HepG2 (cell line): ENCODE measurements around the gene CARS1. TPM values are rescaled to one million over a fixed set of nuclear protein-coding genes. Genes with fewer than 3 reads are reported as not detected.

Experiments
- CAMTA2 ChIP-seq: sonication (generic); formaldehyde crosslinking; IDR thresholded peaks from 2 replicates; pipeline ENCODE4 v1.4.0; 2020; ENCODE audit warnings: mild to moderate bottlenecking, missing genetic modification reagents, borderline replicate concordance
- FOSL2 ChIP-seq: sonication (generic); formaldehyde crosslinking; IDR thresholded peaks from 2 replicates; pipeline ENCODE4 v1.4.0; 2020; ENCODE audit warnings: missing genetic modification reagents
- HDAC2 ChIP-seq: sonication (generic); formaldehyde crosslinking; IDR thresholded peaks from 2 replicates; pipeline ENCODE4 v1.4.0; 2020; ENCODE audit warnings: missing genetic modification reagents
- HNRNPLL ChIP-seq: fragments of 200-400 bp; formaldehyde crosslinking; IDR thresholded peaks from 2 replicates; pipeline ENCODE4 v1.6.1; 2017; ENCODE audit warnings: mild to moderate bottlenecking, low read depth, low read length; ENCODE audit not compliant: poor library complexity, severe bottlenecking
- IRF2 ChIP-seq: IDR thresholded peaks from 2 replicates; pipeline ENCODE4 v1.6.1; 2018; ENCODE audit warnings: missing genetic modification reagents, missing compliant biosample characterization
- KDM6A ChIP-seq: IDR thresholded peaks from 2 replicates; pipeline ENCODE4 v1.6.1; 2016; ENCODE audit warnings: low read depth
- KLF13 ChIP-seq: sonication (generic); formaldehyde crosslinking; IDR thresholded peaks from 2 replicates; pipeline ENCODE4 v1.4.0; 2020; ENCODE audit warnings: mild to moderate bottlenecking, missing genetic modification reagents
- MATR3 ChIP-seq: sonication (generic); formaldehyde crosslinking; IDR thresholded peaks from 2 replicates; pipeline ENCODE4 v1.4.0; 2020; ENCODE audit warnings: missing genetic modification reagents
- NR2F6 ChIP-seq, 2 experiments: IDR thresholded peaks; 2 replicates each; pipeline ENCODE4 v1.6.1; 2016; ENCODE audit warnings: antibody characterized with exemption in 1 of 2, mild to moderate bottlenecking in 1 of 2
- NRL ChIP-seq: sonication (generic); formaldehyde crosslinking; IDR thresholded peaks from 2 replicates; pipeline ENCODE4 v1.5.0; 2020; ENCODE audit warnings: missing genetic modification reagents, mild to moderate bottlenecking, moderate library complexity, borderline replicate concordance
- RAD21 ChIP-seq: fragments of 450-650 bp; formaldehyde crosslinking; IDR thresholded peaks from 2 replicates; pipeline ENCODE4 v1.5.0; 2020; ENCODE audit warnings: mild to moderate bottlenecking
- SRSF1 ChIP-seq: fragments of 200-400 bp; formaldehyde crosslinking; optimal IDR thresholded peaks from 2 replicates; pipeline ENCODE3; 2017; ENCODE audit warnings: mild to moderate bottlenecking, low read depth, low read length, moderate library complexity
- TAF1 ChIP-seq: sonication (generic); formaldehyde crosslinking; IDR thresholded peaks from 2 replicates; pipeline ENCODE4 v1.4.0; 2020; ENCODE audit warnings: missing genetic modification reagents
- TARDBP ChIP-seq: sonication (generic); formaldehyde crosslinking; IDR thresholded peaks from 2 replicates; pipeline ENCODE4 v1.8.0; 2022; ENCODE audit warnings: mild to moderate bottlenecking, missing genetic modification reagents
- ZFX ChIP-seq: sonication (generic); formaldehyde crosslinking; IDR thresholded peaks from 2 replicates; pipeline ENCODE4 v1.4.0; 2020; ENCODE audit warnings: mild to moderate bottlenecking, low read depth, missing genetic modification reagents, moderate library complexity
- ZNF30 ChIP-seq: sonication (generic); formaldehyde crosslinking; IDR thresholded peaks from 2 replicates; pipeline ENCODE4 v1.5.0; 2020; ENCODE audit warnings: mild to moderate bottlenecking, missing genetic modification reagents
- ZNF34 ChIP-seq: sonication (generic); formaldehyde crosslinking; IDR thresholded peaks from 2 replicates; pipeline ENCODE4 v1.4.0; 2020; ENCODE audit warnings: mild to moderate bottlenecking, missing genetic modification reagents, borderline replicate concordance
- ZNF772 ChIP-seq: sonication (generic); formaldehyde crosslinking; IDR thresholded peaks from 2 replicates; pipeline ENCODE4 v1.5.0; 2020; ENCODE audit warnings: mild to moderate bottlenecking, missing genetic modification reagents
- polyA plus RNA-seq, 8 experiments: library from polyadenylated mRNA; depleted of rRNA in 3 of 8; stranded (reverse) in 7 of 8; unstranded in 1 of 8; fragments of >200 nt; fragmentation: Illumina TruSeq in 4 of 8; extraction: Trizol in 4 of 8; gene quantifications; 2 replicates each; pipeline versions ENCODE4 v1.2.1 to v1.2.3, GENCODE V29; 2011 to 2016; ENCODE audit warnings: low read depth in 4 of 8, missing spikeins in 1 of 8, mixed read lengths in 1 of 8; ENCODE audit not compliant: insufficient read depth in 1 of 8
- total RNA-seq, 5 experiments: library from RNA; depleted of rRNA; stranded (reverse); fragments of >200 nt; fragmentation: Illumina TruSeq; extraction: Trizol; gene quantifications; 2 replicates each; pipeline ENCODE4 v1.2.3, GENCODE V29; 2016; ENCODE audit warnings: low read depth in 1 of 5
- TF ChIP-seq, protein P1 (sequence below): sonication (generic); formaldehyde crosslinking; IDR thresholded peaks from 2 replicates; pipeline ENCODE4 v1.5.1; 2020; ENCODE audit warnings: mild to moderate bottlenecking, missing genetic modification reagents, moderate library complexity
- TF ChIP-seq, protein P2 (sequence below): sonication (generic); formaldehyde crosslinking; IDR thresholded peaks from 2 replicates; pipeline ENCODE4 v1.4.0; 2020; ENCODE audit warnings: missing genetic modification reagents
- TF ChIP-seq, protein P3 (sequence below): sonication (generic); formaldehyde crosslinking; IDR thresholded peaks from 2 replicates; pipeline ENCODE4 v1.4.0; 2020; ENCODE audit warnings: missing genetic modification reagents
- TF ChIP-seq, protein P4 (sequence below), 2 experiments: fragments of 450-650 bp in 1 of 2; sonication (generic) in 1 of 2; formaldehyde crosslinking; IDR thresholded peaks; 2 replicates each; pipeline versions ENCODE4 v1.5.0 to v1.8.0; 2020 to 2022; ENCODE audit warnings: mild to moderate bottlenecking in 1 of 2, missing genetic modification reagents in 1 of 2

Gene CARS1
- total and polyA plus RNA-seq, 2 of the 13 experiments (the other 11 are each of a cell fraction or from before 2014, with no cell fraction given): 33.8 to 47.0 TPM

DNA sequence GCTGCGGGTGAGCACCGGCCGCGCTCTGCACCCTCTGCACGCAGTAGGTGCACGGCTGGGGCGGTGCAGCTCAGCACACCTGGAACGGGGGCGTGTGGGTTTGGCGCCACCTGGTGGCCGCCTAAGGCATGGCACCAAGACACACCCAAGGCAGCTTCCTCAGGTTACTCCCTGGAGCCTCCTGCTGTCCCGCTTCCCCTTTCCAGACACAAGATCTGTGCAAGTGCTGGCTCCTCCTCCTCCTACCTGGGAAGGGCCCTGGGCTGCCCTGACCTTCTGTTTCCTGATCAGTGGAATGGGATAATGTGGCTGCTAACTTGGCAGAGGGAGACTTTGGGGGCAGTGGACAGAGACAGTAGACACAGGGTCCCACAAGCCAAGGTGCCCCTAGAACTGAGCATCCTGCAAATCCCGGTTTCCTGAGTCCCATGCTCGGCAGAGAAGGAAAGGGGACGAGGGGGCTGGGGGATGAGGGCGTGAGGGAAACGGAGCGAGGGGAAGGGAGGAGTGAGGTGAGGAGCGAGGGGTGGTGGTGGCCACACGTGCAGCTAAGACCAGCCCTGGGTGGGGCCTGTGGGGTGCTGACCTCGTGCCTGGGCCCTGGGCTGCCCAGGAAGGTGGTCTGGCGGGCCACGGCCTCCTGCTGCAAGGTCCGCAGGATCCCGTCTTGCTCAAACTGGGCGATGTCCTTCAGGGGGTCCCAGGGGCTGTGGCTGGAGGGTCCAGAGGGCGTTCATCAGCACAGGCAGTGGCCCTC lies 34.8 kb upstream of the CARS1 start (continued):
- TF ChIP-seq, protein P1, sequence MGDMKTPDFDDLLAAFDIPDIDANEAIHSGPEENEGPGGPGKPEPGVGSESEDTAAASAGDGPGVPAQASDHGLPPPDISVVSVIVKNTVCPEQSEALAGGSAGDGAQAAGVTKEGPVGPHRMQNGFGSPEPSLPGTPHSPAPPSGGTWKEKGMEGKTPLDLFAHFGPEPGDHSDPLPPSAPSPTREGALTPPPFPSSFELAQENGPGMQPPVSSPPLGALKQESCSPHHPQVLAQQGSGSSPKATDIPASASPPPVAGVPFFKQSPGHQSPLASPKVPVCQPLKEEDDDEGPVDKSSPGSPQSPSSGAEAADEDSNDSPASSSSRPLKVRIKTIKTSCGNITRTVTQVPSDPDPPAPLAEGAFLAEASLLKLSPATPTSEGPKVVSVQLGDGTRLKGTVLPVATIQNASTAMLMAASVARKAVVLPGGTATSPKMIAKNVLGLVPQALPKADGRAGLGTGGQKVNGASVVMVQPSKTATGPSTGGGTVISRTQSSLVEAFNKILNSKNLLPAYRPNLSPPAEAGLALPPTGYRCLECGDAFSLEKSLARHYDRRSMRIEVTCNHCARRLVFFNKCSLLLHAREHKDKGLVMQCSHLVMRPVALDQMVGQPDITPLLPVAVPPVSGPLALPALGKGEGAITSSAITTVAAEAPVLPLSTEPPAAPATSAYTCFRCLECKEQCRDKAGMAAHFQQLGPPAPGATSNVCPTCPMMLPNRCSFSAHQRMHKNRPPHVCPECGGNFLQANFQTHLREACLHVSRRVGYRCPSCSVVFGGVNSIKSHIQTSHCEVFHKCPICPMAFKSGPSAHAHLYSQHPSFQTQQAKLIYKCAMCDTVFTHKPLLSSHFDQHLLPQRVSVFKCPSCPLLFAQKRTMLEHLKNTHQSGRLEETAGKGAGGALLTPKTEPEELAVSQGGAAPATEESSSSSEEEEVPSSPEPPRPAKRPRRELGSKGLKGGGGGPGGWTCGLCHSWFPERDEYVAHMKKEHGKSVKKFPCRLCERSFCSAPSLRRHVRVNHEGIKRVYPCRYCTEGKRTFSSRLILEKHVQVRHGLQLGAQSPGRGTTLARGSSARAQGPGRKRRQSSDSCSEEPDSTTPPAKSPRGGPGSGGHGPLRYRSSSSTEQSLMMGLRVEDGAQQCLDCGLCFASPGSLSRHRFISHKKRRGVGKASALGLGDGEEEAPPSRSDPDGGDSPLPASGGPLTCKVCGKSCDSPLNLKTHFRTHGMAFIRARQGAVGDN (CRISPR knock-in tag): peak; percentile 43; the same call in 1 of the 2 replicates
- TF ChIP-seq RAD21 (CRISPR knock-in tag): peak; percentile 98
- TF ChIP-seq NRL (CRISPR knock-in tag): peak; percentile 49; the same call in 1 of the 2 replicates
- TF ChIP-seq NR2F6 (IDR thresholded peaks at IDR 0.05): no peak
- peak; percentile 33; the same call in 1 of the 2 replicates for TF ChIP-seq NR2F6 (CRISPR knock-in tag; IDR thresholded peaks at IDR 0.05)
- TF ChIP-seq SRSF1: no peak
- 0 out of 2 replicates have a peak, but pooled peaks have one; percentile 31 for TF ChIP-seq TARDBP
- TF ChIP-seq ZNF772 (CRISPR knock-in tag): no peak
- no peak for TF ChIP-seq TAF1 (CRISPR knock-in tag)
- TF ChIP-seq, protein P2, sequence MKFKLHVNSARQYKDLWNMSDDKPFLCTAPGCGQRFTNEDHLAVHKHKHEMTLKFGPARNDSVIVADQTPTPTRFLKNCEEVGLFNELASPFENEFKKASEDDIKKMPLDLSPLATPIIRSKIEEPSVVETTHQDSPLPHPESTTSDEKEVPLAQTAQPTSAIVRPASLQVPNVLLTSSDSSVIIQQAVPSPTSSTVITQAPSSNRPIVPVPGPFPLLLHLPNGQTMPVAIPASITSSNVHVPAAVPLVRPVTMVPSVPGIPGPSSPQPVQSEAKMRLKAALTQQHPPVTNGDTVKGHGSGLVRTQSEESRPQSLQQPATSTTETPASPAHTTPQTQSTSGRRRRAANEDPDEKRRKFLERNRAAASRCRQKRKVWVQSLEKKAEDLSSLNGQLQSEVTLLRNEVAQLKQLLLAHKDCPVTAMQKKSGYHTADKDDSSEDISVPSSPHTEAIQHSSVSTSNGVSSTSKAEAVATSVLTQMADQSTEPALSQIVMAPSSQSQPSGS (CRISPR knock-in tag): peak; percentile 44; the same call in 1 of the 2 replicates
- TF ChIP-seq, protein P3, sequence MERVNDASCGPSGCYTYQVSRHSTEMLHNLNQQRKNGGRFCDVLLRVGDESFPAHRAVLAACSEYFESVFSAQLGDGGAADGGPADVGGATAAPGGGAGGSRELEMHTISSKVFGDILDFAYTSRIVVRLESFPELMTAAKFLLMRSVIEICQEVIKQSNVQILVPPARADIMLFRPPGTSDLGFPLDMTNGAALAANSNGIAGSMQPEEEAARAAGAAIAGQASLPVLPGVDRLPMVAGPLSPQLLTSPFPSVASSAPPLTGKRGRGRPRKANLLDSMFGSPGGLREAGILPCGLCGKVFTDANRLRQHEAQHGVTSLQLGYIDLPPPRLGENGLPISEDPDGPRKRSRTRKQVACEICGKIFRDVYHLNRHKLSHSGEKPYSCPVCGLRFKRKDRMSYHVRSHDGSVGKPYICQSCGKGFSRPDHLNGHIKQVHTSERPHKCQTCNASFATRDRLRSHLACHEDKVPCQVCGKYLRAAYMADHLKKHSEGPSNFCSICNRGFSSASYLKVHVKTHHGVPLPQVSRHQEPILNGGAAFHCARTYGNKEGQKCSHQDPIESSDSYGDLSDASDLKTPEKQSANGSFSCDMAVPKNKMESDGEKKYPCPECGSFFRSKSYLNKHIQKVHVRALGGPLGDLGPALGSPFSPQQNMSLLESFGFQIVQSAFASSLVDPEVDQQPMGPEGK: peak; percentile 44; the same call in 1 of the 2 replicates
- peak; percentile 31; the same call in 1 of the 2 replicates for TF ChIP-seq IRF2
- no peak for TF ChIP-seq ZNF34 (CRISPR knock-in tag)
- TF ChIP-seq MATR3 (CRISPR knock-in tag): no peak
- no peak for TF ChIP-seq KDM6A (CRISPR knock-in tag)
- TF ChIP-seq ZNF30 (CRISPR knock-in tag): no peak
- TF ChIP-seq ZFX (CRISPR knock-in tag): peak; percentile 29; the same call in 1 of the 2 replicates
- TF ChIP-seq, protein P4, sequence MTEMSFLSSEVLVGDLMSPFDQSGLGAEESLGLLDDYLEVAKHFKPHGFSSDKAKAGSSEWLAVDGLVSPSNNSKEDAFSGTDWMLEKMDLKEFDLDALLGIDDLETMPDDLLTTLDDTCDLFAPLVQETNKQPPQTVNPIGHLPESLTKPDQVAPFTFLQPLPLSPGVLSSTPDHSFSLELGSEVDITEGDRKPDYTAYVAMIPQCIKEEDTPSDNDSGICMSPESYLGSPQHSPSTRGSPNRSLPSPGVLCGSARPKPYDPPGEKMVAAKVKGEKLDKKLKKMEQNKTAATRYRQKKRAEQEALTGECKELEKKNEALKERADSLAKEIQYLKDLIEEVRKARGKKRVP (CRISPR knock-in tag; IDR thresholded peaks at IDR 0.05): no peak
- TF ChIP-seq CAMTA2 (CRISPR knock-in tag): no peak
- TF ChIP-seq HNRNPLL: peak; percentile 36
- TF ChIP-seq FOSL2 (CRISPR knock-in tag): no peak
- TF ChIP-seq HDAC2 (CRISPR knock-in tag): peak; percentile 36; the same call in 1 of the 2 replicates
- TF ChIP-seq KLF13: no peak
